ENCODE measurements around the gene FOXP1. TPM values are rescaled to one million over a fixed set of nuclear protein-coding genes. Genes with fewer than 3 reads are reported as not detected.

Gene FOXP1
- total RNA-seq, 1 donor from 2014 or later = 31.1 TPM

- no peak for TF ChIP-seq CTCF (IDR thresholded peaks at IDR 0.05; ENCODE audit: partially characterized antibody, unreplicated experiment)
- Mint-ChIP-seq H3K27me3 (ENCODE audit: unreplicated experiment) (no peaks in the 10 kb centered on the region), H3K4me1 (ENCODE audit: low read depth, unreplicated experiment) (no peaks in the 10 kb centered on the region)
Measured at GRCh38 chr3:71346061-71346460, 237.5 kb downstream of the FOXP1 start.

DNA sequence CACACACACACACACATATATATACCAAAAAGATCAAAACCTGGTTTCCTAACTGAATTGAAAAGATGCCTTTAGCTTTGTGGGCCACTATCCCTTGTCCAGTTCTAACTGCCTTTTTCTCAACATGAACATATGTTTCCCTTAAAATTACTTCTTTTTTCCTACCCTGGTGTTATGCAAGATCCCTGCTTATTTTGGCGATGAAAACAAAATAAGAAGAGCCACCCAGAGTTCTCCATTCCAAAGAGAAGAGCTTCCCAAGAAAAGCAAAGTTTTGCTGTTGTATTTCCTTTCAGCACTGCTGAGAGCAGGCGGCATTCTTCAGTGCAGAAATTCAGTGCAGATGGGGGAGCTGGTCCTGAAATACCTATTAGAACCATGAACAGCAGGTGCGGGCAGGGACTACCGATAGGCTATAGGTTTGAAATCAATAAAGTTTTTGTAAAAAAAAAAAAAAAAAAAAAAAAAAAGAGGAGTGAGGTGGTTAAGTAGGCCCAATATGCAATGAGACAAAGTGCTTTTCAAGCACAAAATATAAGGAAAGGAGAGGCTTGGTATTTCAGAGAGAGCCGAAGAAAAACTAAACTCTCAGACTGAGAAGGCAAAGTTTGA, 238.0 kb downstream of the FOXP1 start:
- H3K27me3 Mint-ChIP-seq (ENCODE audit: unreplicated experiment) = no peaks in the 10 kb centered on the region
- no peak for DNase-seq
- no peaks in the 10 kb centered on the region for H3K36me3 Mint-ChIP-seq (ENCODE audit: unreplicated experiment)
- H3K4me1 Mint-ChIP-seq (ENCODE audit: low read depth, unreplicated experiment) = no peaks in the 10 kb centered on the region
- no peaks in the 10 kb centered on the region for H3K9me3 Mint-ChIP-seq (ENCODE audit: unreplicated experiment)
- TF ChIP-seq CTCF (IDR thresholded peaks at IDR 0.05; ENCODE audit: partially characterized antibody, unreplicated experiment) = no peak
- no peak overlapping the region for H3K4me3 Mint-ChIP-seq (ENCODE audit: unreplicated experiment)
- no peak overlapping the region for H3K27ac Mint-ChIP-seq (ENCODE audit: unreplicated experiment)

More at GRCh38 chr3:71346061-71346460, 237.5 kb downstream of the FOXP1 start:
- no peak for DNase-seq
- H3K27ac Mint-ChIP-seq (ENCODE audit: unreplicated experiment) = no peak overlapping the region
- H3K9me3 Mint-ChIP-seq (ENCODE audit: unreplicated experiment) = no peaks in the 10 kb centered on the region
- no peaks in the 10 kb centered on the region for H3K36me3 Mint-ChIP-seq (ENCODE audit: unreplicated experiment)
- H3K4me3 Mint-ChIP-seq (ENCODE audit: unreplicated experiment) = no peak overlapping the region

DNA sequence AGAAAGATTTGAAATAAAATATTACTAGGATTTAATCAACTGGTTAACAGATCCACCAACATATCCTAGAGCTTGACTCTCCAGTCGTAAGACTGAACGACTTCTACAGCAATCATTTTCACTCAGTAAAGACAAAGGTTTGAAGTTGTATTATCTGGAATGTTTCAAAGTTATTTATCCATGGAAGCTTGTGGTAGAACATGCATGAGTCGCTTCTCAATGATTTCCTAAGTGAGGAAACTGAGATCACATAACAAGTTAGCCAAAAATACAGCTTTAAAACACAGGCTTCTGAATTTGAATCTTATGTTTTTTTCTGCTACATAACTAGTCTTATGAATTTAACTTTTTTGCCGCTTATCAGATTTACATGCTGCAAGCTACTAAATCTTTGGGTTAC, 241.8 kb downstream of the FOXP1 start:
- TF ChIP-seq CTCF (IDR thresholded peaks at IDR 0.05; ENCODE audit: partially characterized antibody, unreplicated experiment) = no peak
- no peak for DNase-seq
- Mint-ChIP-seq H3K27ac (ENCODE audit: unreplicated experiment) (no peak overlapping the region), H3K36me3 (ENCODE audit: unreplicated experiment) (no peaks in the 10 kb centered on the region), H3K27me3 (ENCODE audit: unreplicated experiment) (no peaks in the 10 kb centered on the region), H3K4me3 (ENCODE audit: unreplicated experiment) (no peak overlapping the region), H3K9me3 (ENCODE audit: unreplicated experiment) (no peaks in the 10 kb centered on the region), H3K4me1 (ENCODE audit: low read depth, unreplicated experiment) (no peaks in the 10 kb centered on the region)

DNA sequence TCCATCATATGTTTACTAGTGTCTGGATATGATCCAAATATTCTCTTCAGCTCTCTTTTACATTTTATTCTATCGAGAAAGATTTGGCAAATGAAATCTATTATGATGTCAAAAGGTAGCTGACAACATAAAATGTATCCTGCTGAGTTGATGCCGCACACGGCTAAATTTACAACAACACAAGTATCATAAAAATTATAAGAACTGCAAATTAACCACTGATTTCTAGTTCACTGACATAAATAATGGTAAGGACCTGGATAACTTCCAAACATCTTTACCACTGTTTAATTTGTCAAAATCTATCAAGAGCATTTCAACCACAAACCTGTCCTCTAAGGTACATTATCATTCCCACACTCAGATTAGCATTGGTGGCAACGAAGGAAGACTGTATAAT, 244.5 kb downstream of the FOXP1 start:
- Mint-ChIP-seq H3K27me3 (ENCODE audit: unreplicated experiment) (no peaks in the 10 kb centered on the region), H3K27ac (ENCODE audit: unreplicated experiment) (no peak overlapping the region)

More for the DNA sequence above, 244.5 kb downstream of the FOXP1 start:
- no peak for DNase-seq
- Mint-ChIP-seq H3K36me3 (ENCODE audit: unreplicated experiment) (no peaks in the 10 kb centered on the region), H3K4me1 (ENCODE audit: low read depth, unreplicated experiment) (no peaks in the 10 kb centered on the region), H3K9me3 (ENCODE audit: unreplicated experiment) (no peaks in the 10 kb centered on the region), H3K4me3 (ENCODE audit: unreplicated experiment) (no peak overlapping the region)
- TF ChIP-seq CTCF (IDR thresholded peaks at IDR 0.05; ENCODE audit: partially characterized antibody, unreplicated experiment) = no peak

Data from glutamatergic neuron (in vitro differentiated cells).